HUES48 (cell line): ENCODE data around the gene TM2D3.

Experiments
- H3K27ac ChIP-seq: one replicate; pipeline ENCODE4 v1.7.0; 2013; ENCODE audit warnings: low read depth, low read length, inconsistent platforms
- H3K27me3 ChIP-seq: 2 replicates; pipeline ENCODE4 v1.6.1; 2013; ENCODE audit warnings: mild to moderate bottlenecking, low read length; ENCODE audit not compliant: control insufficient read depth, insufficient read depth
- H3K36me3 ChIP-seq: 2 replicates; pipeline ENCODE4 v1.6.1; 2013; ENCODE audit warnings: low read length; ENCODE audit not compliant: control insufficient read depth, insufficient read depth
- H3K4me1 ChIP-seq: 2 replicates; pipeline ENCODE4 v1.6.1; 2013; ENCODE audit warnings: mild to moderate bottlenecking, low read length; ENCODE audit not compliant: control insufficient read depth, insufficient read depth
- H3K4me3 ChIP-seq: 2 replicates; pipeline ENCODE4 v1.5.1; 2013; ENCODE audit warnings: mild to moderate bottlenecking, low read depth, low read length
- H3K9ac ChIP-seq: 2 replicates; pipeline ENCODE4 v1.6.1; 2013; ENCODE audit warnings: mild to moderate bottlenecking, low read depth, low read length, moderate library complexity
- H3K9me3 ChIP-seq: 2 replicates; pipeline ENCODE4 v1.6.1; 2013; ENCODE audit warnings: low read length; ENCODE audit not compliant: control insufficient read depth, insufficient read depth

TM2D3 gene

GRCh38 chr15:101602801-101603200 is 49.4 kb downstream of the TM2D3 start:
- no peak overlapping the region for H3K9ac ChIP-seq
- no peaks in the 10 kb centered on the region for H3K27me3 ChIP-seq
- no peaks in the 10 kb centered on the region for H3K36me3 ChIP-seq
- H3K4me1 ChIP-seq = no peaks in the 10 kb centered on the region
- H3K27ac ChIP-seq = no peak overlapping the region
- H3K4me3 ChIP-seq = no peak overlapping the region
- no peaks in the 10 kb centered on the region for H3K9me3 ChIP-seq

GRCh38 chr15:101600035-101600434 is 52.1 kb downstream of the TM2D3 start:
- Histone ChIP-seq H3K36me3 (no peaks in the 10 kb centered on the region), H3K27ac (no peak overlapping the region), H3K9ac (no peak overlapping the region), H3K4me1 (no peaks in the 10 kb centered on the region), H3K27me3 (no peaks in the 10 kb centered on the region), H3K9me3 (no peaks in the 10 kb centered on the region), H3K4me3 (no peak overlapping the region)

- Histone ChIP-seq H3K36me3 (no peaks in the 10 kb centered on the region), H3K9me3 (no peaks in the 10 kb centered on the region), H3K9ac (no peak overlapping the region), H3K4me1 (no peaks in the 10 kb centered on the region), H3K27me3 (no peaks in the 10 kb centered on the region), H3K4me3 (no peak overlapping the region), H3K27ac (no peak overlapping the region)
Measured at GRCh38 chr15:101599091-101599490, 53.1 kb downstream of the TM2D3 start.

- H3K36me3 ChIP-seq = no peaks in the 10 kb centered on the region
- no peaks in the 10 kb centered on the region for H3K9me3 ChIP-seq
- H3K27me3 ChIP-seq = no peaks in the 10 kb centered on the region
- no peak overlapping the region for H3K27ac ChIP-seq
- H3K4me1 ChIP-seq = no peaks in the 10 kb centered on the region
- no peak overlapping the region for H3K9ac ChIP-seq
- no peak overlapping the region for H3K4me3 ChIP-seq
Measured at GRCh38 chr15:101597360-101597928, 54.7 kb downstream of the TM2D3 start.

- no peak overlapping the region for H3K27ac ChIP-seq
- H3K36me3 ChIP-seq = no peaks in the 10 kb centered on the region
- no peak overlapping the region for H3K9ac ChIP-seq
- H3K4me3 ChIP-seq = no peak overlapping the region
- no peaks in the 10 kb centered on the region for H3K9me3 ChIP-seq
- H3K4me1 ChIP-seq = no peaks in the 10 kb centered on the region
- H3K27me3 ChIP-seq = no peaks in the 10 kb centered on the region
Measured at GRCh38 chr15:101596633-101597032, 55.5 kb downstream of the TM2D3 start.
